Activated B cell treated with CpG ODN at 0.5 μM for 24 hours (primary cell): ENCODE data around the gene DENND5B. TPM values are rescaled to one million over a fixed set of nuclear protein-coding genes. Genes with fewer than 3 reads are reported as not detected.

Source experiments
- ATAC-seq: fragments of 200-7000 bp; cut with Tn5 transposase; one replicate; pipeline ENCODE4 v1.10.0; 2021; ENCODE audit warnings: low read depth, mild to moderate bottlenecking, moderate library complexity
- CTCF ChIA-PET: fragments of 350-600 bp; sonication (Branson Sonifier 250); formaldehyde crosslinking; loops from one replicate; lab custom pipeline; 2021; ENCODE audit warnings: antibody characterized with exemption; lab: Charles Lee
- POLR2A ChIA-PET: fragments of 350-600 bp; sonication (Branson Sonifier 250); formaldehyde crosslinking; loops from one replicate; lab custom pipeline; 2021; ENCODE audit warnings: antibody characterized with exemption; lab: Charles Lee
- DNase-seq: peaks from one replicate; pipeline ENCODE4 v3.0.0; 2022
- H3K27ac Mint-ChIP-seq: one replicate; pipeline ENCODE4 v1.8.0; 2020; ENCODE audit warnings: mixed read lengths
- H3K27me3 Mint-ChIP-seq: one replicate; pipeline ENCODE4 v1.8.0; 2021; ENCODE audit warnings: mixed read lengths
- H3K36me3 Mint-ChIP-seq: one replicate; pipeline ENCODE4 v1.8.0; 2021; ENCODE audit warnings: low read depth, mixed read lengths
- H3K4me1 Mint-ChIP-seq: one replicate; pipeline ENCODE4 v1.8.0; 2021; ENCODE audit warnings: mixed read lengths
- H3K4me3 Mint-ChIP-seq: one replicate; pipeline ENCODE4 v1.8.0; 2020; ENCODE audit warnings: mild to moderate bottlenecking, mixed read lengths
- H3K9me3 Mint-ChIP-seq: one replicate; pipeline ENCODE4 v1.8.0; 2020; ENCODE audit warnings: mixed read lengths
- CTCF ChIP-seq: fragments of 200-600 bp; IDR thresholded peaks from one replicate; pipeline ENCODE4 v1.8.0; 2022; ENCODE audit warnings: antibody characterized with exemption, mild to moderate bottlenecking
- intact Hi-C: fragments of 100-400 bp; cut with micrococcal nuclease; formaldehyde crosslinking; loops from one replicate; pipeline ENCODE4 v1.15.1; 2024
- total RNA-seq: library from RNA; stranded (reverse); gene quantifications from 2 replicates; pipeline ENCODE4 v1.2.3, GENCODE V29; 2022

The DENND5B gene
- total RNA-seq, 1 donor from 2014 or later = 64.1 TPM

GRCh38 chr12:31471823-31472222 lies 119.1 kb downstream of the DENND5B start:
- ChIA-PET POLR2A (no interaction called here), CTCF (no interaction called here)
- peaks cover 14% of the 10 kb centered on the region for H3K4me1 Mint-ChIP-seq
- DNase-seq = no peak
- H3K27ac Mint-ChIP-seq = no peak overlapping the region
- H3K27me3 Mint-ChIP-seq = no peaks in the 10 kb centered on the region
- no peak overlapping the region for H3K4me3 Mint-ChIP-seq
- intact Hi-C loops = no loop called here
- no peak for TF ChIP-seq CTCF
- ATAC-seq = no peak
- peaks cover 34% of the 10 kb centered on the region for H3K36me3 Mint-ChIP-seq
- peaks cover 2% of the 10 kb centered on the region for H3K9me3 Mint-ChIP-seq

GRCh38 chr12:31471051-31471450 lies 119.9 kb downstream of the DENND5B start:
- H3K27me3 Mint-ChIP-seq = no peaks in the 10 kb centered on the region
- peaks cover 31% of the 10 kb centered on the region for H3K36me3 Mint-ChIP-seq
- H3K9me3 Mint-ChIP-seq = peaks cover 2% of the 10 kb centered on the region
- ChIA-PET CTCF (no interaction called here), POLR2A (interaction anchor here (0.7 kb wide), 1 partner anchor 17 kb away, joined by 10 read pairs; no protein-coding TSS in a partner anchor)
- no peak overlapping the region for H3K4me3 Mint-ChIP-seq
- no peak for TF ChIP-seq CTCF
- intact Hi-C loops = no loop called here
- no peak for ATAC-seq
- H3K27ac Mint-ChIP-seq = no peak overlapping the region
- DNase-seq = no peak
- H3K4me1 Mint-ChIP-seq = peaks cover 6% of the 10 kb centered on the region

GRCh38 chr12:31470459-31470858 lies 120.5 kb downstream of the DENND5B start:
- peaks cover 34% of the 10 kb centered on the region for H3K36me3 Mint-ChIP-seq
- POLR2A ChIA-PET = no interaction called here
- no peaks in the 10 kb centered on the region for H3K27me3 Mint-ChIP-seq
- no peak overlapping the region for H3K4me3 Mint-ChIP-seq
- H3K27ac Mint-ChIP-seq = no peak overlapping the region
- intact Hi-C loops = no loop called here
- peaks cover under 1% of the 10 kb centered on the region for H3K9me3 Mint-ChIP-seq
- DNase-seq (no peak), ATAC-seq (no peak)
- no peak for TF ChIP-seq CTCF
- H3K4me1 Mint-ChIP-seq = peaks cover 4% of the 10 kb centered on the region
- CTCF ChIA-PET = no interaction called here

- H3K9me3 Mint-ChIP-seq = no peaks in the 10 kb centered on the region
- peaks cover 23% of the 10 kb centered on the region for H3K36me3 Mint-ChIP-seq
- peaks cover 2% of the 10 kb centered on the region for H3K4me1 Mint-ChIP-seq
- H3K4me3 Mint-ChIP-seq = no peak overlapping the region
- TF ChIP-seq CTCF = no peak
- ATAC-seq = no peak
- POLR2A ChIA-PET = no interaction called here
- CTCF ChIA-PET = no interaction called here
- no peak overlapping the region for H3K27ac Mint-ChIP-seq
- no peaks in the 10 kb centered on the region for H3K27me3 Mint-ChIP-seq
- intact Hi-C loops = no loop called here
- DNase-seq = no peak
These were observed 124.2 kb downstream of the DENND5B start for GRCh38 chr12:31466768-31467167.

GRCh38 chr12:31465002-31465401 lies 125.9 kb downstream of the DENND5B start:
- Mint-ChIP-seq H3K4me1 (peaks cover 3% of the 10 kb centered on the region), H3K9me3 (no peaks in the 10 kb centered on the region), H3K27me3 (no peaks in the 10 kb centered on the region), H3K4me3 (no peak overlapping the region), H3K27ac (no peak overlapping the region), H3K36me3 (peaks cover 22% of the 10 kb centered on the region)
- intact Hi-C loops = no loop called here
- no peak for TF ChIP-seq CTCF
- DNase-seq = no peak
- ChIA-PET POLR2A (interaction anchor here (0.6 kb wide), 1 partner anchor 81 kb away, joined by 6 read pairs; no protein-coding TSS in a partner anchor), CTCF (no interaction called here)
- no peak for ATAC-seq
